ENCODE results near the gene TXN2.
"Not testable (repeated sequence)": the region's sequence is repeated elsewhere in the genome, so short reads cannot be mapped to it uniquely, and the experiment has no call there.

Gene TXN2

GRCh38 chr22:36425977-36426523 is 55.4 kb downstream of the TXN2 start:
- DNase-seq: no peak

DNA sequence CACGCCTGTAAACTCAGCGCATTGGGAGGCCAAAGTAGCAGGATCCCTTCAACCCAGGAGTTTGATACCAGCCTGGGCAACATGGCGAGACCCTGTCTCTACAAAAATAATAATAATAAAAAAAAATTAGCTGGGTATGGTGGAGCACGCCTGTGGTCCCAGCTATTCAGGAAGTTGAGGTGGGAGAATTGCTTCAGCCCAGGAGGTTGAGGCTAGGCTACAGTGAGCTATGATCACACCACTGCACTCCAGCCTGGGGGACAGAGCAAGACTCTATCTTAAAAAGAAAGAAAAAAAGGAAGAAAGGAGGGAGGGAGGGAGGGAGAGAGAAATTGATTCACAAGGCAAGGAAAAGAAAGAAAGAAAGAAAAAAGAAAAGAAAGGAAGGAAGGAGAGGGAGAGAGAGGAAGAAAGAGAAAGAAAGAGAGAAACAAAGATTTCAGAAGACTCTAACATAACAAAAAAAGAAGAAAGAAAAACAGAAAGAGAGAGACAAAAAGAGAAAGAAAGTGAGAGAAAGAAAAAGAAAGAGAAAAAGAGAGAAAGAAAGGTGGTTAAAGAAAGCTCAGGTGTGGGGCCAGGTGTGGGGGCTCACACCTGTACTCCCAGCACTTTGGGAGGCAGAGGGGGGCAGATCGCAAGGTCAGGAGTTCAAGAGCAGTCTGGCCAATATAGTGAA is 56.4 kb downstream of the TXN2 start:
- no peak for DNase-seq

DNA sequence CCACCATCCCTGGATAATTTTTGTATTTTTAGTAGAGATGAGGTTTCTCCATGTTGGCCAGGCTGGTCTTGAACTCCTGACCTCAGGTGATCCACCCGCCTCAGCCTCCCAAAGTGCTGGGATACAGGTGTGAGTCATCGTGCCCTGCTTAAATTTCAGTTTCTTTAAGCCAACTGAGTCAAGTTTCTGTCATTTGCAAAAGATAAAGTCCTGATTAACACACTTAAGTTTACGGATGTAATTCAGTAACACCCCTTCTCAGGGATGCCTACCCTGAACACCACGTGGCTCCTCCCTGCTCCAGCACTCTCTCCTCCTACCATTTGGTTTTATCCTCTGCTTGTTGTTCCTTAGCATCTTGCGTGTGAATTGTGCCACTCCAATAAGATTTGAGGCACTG is 57.0 kb downstream of the TXN2 start:
- not testable (repeated sequence) for DNase-seq

DNA sequence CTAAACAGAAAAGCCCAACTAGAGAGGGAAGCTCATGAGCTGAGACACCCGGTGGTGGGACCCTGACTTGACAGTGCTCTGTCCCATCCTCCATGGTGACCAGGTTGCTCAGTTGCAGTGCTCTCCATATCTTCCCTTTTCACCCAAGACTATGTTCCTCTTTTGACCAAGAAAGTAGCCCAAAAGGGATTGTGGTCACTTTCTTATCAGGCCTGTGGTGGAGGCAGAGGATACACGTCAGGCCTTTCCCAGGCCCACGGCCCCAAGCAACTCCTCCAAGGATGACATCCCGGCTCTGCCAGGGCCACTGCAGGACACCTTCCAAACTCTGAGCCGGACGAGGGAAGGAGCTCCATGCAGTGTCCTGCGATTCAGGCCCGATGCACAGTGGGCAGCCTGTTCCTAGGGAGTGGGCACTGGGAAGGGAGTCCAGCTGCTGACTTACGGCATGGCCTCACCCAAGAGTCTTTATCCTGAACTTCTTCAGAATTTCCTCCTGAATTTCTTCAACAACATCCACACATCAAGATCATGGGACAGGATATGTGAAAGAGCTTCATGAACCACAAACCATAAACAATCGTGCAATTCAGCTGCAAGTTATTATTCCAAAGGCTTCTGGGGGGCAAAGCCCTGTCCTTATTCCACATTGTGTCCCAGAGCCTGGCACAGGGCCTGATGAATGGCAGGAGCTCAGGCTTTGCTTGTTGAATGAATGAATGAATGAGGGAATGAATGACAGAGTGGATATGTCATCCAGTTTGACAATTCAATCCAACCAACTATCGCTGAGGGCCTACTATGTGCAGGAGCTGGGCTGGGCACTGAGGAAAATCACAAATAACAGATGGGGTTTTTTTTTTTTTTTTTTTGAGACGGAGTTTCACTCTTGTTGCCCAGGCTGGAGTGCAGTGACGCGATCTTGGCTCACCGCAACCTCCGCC is 57.7 kb downstream of the TXN2 start:
- DNase-seq: no peak

GRCh38 chr22:36422287-36423014 is 59.0 kb downstream of the TXN2 start:
- DNase-seq: no peak

DNA sequence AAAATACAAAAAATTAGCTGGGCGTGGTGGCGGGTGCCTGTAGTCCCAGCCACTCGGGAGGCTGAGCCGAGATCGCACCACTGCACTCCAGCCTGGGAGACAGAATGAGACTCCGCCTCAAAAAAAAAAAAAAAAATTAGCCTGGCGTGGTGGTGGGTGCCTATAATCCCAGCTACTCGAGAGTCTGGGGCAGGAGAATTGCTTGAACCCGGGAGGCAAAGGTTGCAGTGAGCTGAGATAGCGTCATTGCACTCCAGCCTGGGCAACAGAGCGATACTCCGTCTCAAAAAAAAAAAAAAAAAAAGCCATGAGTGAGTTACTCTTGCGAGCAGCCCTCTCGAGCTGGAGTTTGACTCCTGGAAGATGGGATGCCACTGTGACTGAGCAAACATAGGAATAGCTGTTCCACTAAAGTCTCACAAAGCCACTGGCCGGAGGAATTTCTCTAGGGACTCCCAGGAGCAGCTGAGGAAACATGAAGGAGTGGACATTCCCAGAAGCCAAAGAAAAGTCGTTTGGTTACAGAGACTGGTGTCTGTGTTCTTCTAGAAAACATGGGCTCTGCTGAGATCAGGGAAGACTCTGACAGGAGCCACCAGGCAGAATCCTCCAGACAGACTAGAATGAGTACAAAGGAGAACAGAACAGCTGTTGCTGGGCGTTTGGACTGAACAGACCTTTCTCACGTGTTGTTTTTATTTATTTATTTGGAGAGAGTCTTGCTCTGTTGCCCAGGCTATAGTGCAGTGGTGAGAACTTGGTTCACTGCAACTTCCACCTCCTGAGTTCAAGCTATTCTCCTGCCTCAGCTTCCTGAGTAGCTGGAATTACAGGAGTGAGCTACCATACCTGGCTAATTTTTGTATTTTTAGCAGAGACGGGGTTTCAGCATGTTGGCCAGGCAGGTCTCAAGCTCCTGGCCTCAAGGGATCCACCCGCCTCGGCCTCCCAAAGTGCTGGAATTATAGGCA is 61.2 kb downstream of the TXN2 start:
- no peak for DNase-seq

GRCh38 chr22:36419177-36419911 is 62.1 kb downstream of the TXN2 start:
- DNase-seq: no peak

DNA sequence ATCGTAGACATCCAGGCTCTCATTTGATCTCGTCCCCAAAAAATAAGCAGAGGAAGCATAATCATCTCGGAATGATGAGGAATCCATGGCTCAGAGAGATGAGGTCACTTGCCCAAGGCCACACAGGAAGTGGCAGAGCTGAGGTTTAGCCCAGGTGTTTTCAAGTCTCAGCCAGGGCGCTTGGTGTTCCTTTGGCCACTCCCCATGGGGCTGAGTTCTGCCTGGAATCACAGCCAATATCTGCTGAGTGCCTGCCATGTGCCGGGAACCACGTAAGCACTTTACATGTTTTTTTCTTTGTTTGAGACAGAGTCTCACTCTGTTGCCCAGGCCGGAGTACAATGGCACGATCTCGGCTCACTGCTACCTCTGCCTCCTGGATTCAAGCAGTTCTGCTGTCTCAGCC is 64.2 kb downstream of the TXN2 start:
- no peak for DNase-seq

Measured in activated naive CD4-positive, alpha-beta T cell treated with Interleukin-2 at 50 U/mL for 16 hours (primary cell).